Esophagus (tissue), 2 donors: ENCODE measurements around the gene ARHGEF38. TPM values are rescaled to one million over a fixed set of nuclear protein-coding genes. Genes with fewer than 3 reads are reported as not detected.
"Not testable (repeated sequence)": the region's sequence is repeated elsewhere in the genome, so short reads cannot be mapped to it uniquely, and the experiment has no call there.

Experiments
- H3K27ac ChIP-seq, 2 donors: one replicate each; pipeline ENCODE4 v1.5.1; 2013; ENCODE audit warnings: low read depth in 2 of 2, mild to moderate bottlenecking in 2 of 2, inconsistent platforms in 1 of 2, low read length in 1 of 2, moderate library complexity in 1 of 2
- H3K27me3 ChIP-seq, 2 donors: one replicate each; pipeline ENCODE4 v1.6.1; 2013; ENCODE audit warnings: low read length in 2 of 2, control low read depth in 1 of 2, mild to moderate bottlenecking in 1 of 2; ENCODE audit not compliant: insufficient read depth in 2 of 2, control insufficient read depth in 1 of 2
- H3K36me3 ChIP-seq, 2 donors: one replicate each; pipeline ENCODE4 v1.6.1; 2013; ENCODE audit warnings: low read length in 1 of 2; ENCODE audit not compliant: control insufficient read depth in 2 of 2, insufficient read depth in 2 of 2
- H3K4me1 ChIP-seq, 2 donors: one replicate each; pipeline ENCODE4 v1.6.1; 2013; ENCODE audit warnings: low read length in 1 of 2; ENCODE audit not compliant: control insufficient read depth in 2 of 2, insufficient read depth in 2 of 2
- H3K4me3 ChIP-seq, 2 donors: one replicate each; pipeline ENCODE4 v1.5.1; 2013; ENCODE audit warnings: low read length in 2 of 2, mild to moderate bottlenecking in 2 of 2, low read depth in 1 of 2, moderate library complexity in 1 of 2
- H3K9me3 ChIP-seq, 2 donors: one replicate each; pipeline ENCODE4 v1.6.1; 2013; ENCODE audit warnings: mild to moderate bottlenecking in 2 of 2, low read depth in 1 of 2, low read length in 1 of 2, moderate library complexity in 1 of 2; ENCODE audit not compliant: control insufficient read depth in 2 of 2, insufficient read depth in 1 of 2
- WGBS, 2 donors: extraction: QIAGEN DNeasy Blood & Tissue Kit; methylation state at CpG; one replicate each; pipeline ENCODE4 v1.1.7; 2013; 5-methylcytosine and 5-hydroxymethylcytosine counted together
- polyA plus RNA-seq, 2 donors: library from polyadenylated mRNA; stranded (reverse); fragments of 200-250 nt; gene quantifications; one replicate each; pipeline ENCODE4 v1.2.3, GENCODE V29; 2013
- donor health status: healthy with polysubstance abuse.
- donor health status: Bipolar disorder and iron deficiency.

ARHGEF38 gene
- polyA plus RNA-seq, 2 donors = 0.06 to 0.07 TPM

DNA sequence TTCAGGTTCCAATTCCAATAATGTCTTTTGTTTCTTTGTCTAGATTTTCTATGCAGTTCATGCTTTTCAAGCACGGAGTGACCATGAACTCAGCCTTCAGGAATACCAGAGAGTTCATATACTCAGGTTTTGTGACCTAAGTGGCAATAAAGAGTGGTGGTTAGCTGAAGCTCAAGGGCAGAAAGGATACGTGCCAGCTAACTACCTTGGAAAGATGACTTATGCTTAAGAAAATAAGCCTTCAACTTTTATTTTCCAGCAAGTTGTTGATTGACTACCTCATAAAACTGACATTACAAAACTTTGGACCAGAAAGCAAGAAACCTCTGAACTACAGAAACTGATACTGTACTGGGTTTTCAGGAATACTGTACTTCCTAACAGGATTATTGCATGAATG lies 125.3 kb downstream of the ARHGEF38 start:
- Histone ChIP-seq H3K27ac (no peak overlapping the region), H3K36me3 (peaks cover 0 to under 1% of the 10 kb centered on the region in 2 donors), H3K4me3 (no peak overlapping the region), H3K27me3 (no peaks in the 10 kb centered on the region), H3K9me3 (no peaks in the 10 kb centered on the region), H3K4me1 (peaks cover 0 to 2% of the 10 kb centered on the region in 2 donors)
- WGBS, 2 donors = 68 to 76% methylated on average over 2 of the region's 2 CpGs

DNA sequence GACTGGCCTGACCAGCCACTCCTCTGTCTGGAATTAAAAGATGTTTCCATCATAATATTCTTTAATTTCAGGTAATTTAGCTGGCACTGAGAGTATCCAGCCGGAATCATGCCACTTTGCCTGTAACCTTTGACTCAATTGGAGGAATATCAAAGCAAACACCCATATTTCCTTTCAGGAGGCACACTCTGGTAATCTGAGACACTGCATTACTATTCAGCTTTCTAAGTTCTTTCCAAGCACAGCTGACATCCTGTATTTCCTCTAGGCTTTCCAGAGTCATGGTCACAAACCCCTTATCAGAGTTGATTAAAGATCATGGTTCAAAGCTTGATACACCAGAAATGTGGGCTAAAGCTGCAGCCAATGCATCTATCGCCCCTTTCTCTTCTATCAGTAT lies 126.8 kb downstream of the ARHGEF38 start:
- Histone ChIP-seq H3K4me1 (peaks cover 0 to 4% of the 10 kb centered on the region in 2 donors), H3K4me3 (no peak overlapping the region), H3K36me3 (peaks cover 0 to 2% of the 10 kb centered on the region in 2 donors), H3K9me3 (no peaks in the 10 kb centered on the region), H3K27me3 (no peaks in the 10 kb centered on the region), H3K27ac (no peak overlapping the region)
- WGBS, 2 donors = 53 to 70% methylated on average over 2 of the region's 2 CpGs

DNA sequence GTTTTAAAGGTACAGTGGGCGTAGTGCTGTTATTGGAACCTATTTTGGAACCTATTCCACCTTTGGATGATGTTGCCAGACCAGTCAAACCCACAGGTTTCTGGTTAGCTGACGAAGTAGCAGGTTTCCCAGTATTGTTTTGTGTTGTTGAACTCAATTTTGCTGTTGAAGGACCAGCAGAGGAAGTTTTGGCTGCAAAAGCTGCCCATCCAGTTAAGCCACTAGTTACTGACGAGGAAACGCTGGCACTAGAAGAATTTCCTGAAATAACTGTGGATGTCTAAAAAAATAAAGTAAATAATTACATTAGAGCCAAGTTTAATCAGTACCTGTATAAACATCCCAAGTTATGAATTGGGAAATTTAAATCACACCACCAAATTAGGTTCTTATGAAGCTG lies 130.6 kb downstream of the ARHGEF38 start:
- Histone ChIP-seq H3K27me3 (no peaks in the 10 kb centered on the region), H3K36me3 (peaks cover 0 to 2% of the 10 kb centered on the region in 2 donors), H3K9me3 (no peaks in the 10 kb centered on the region), H3K4me1 (peaks cover 0 to 4% of the 10 kb centered on the region in 2 donors), H3K27ac (peak overlapping the region; percentile 6 to 76), H3K4me3 (no peak overlapping the region)
- 39 to 49% methylated on average over 4 of the region's 4 CpGs for WGBS, 2 donors

DNA sequence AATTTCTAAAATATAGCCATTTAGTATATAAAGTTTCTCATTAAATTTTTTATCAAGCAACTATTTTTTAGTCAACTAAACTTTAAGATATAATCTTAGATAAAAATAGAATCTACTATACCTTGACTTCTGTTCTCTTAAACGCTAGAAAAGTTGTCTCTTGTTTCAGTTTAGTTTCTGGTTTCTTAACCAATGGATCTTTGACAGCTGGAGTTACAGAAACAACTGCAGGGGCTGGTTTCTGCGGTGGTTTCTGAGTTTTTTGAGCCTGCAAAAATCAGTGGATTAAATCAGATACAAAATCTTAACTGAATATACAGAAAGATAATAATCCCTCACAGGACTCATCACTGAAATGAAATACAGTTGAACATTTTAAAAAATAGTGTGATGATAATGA lies 134.2 kb downstream of the ARHGEF38 start:
- H3K27me3 ChIP-seq = no peaks in the 10 kb centered on the region
- peaks cover 0 to 5% of the 10 kb centered on the region in 2 donors for H3K36me3 ChIP-seq
- 93 to 96% methylated on average over 2 of the region's 2 CpGs for WGBS, 2 donors
- no peak overlapping the region for H3K27ac ChIP-seq
- H3K9me3 ChIP-seq = no peaks in the 10 kb centered on the region
- H3K4me1 ChIP-seq = peaks cover 0 to 4% of the 10 kb centered on the region in 2 donors
- H3K4me3 ChIP-seq = no peak overlapping the region

DNA sequence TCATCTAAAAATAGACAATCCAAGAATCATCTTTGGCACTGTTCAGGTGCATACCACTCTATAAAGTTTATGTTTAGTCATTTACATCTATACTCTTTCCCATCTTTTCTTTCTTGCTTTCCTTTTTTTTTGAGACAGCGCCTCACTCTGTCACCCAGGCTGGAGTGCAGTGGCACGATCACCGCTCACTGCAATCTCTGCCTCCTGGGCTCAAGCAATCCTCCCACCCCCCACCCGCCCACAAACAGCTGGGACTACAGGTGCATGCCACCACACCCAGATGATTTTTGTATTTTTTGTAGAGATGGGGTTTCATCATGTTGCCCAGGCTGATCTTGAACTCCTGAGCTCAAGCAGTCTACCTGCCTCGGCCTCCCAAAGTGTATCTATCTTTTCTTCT lies 142.4 kb downstream of the ARHGEF38 start:
- not testable (repeated sequence) for H3K27me3 ChIP-seq

DNA sequence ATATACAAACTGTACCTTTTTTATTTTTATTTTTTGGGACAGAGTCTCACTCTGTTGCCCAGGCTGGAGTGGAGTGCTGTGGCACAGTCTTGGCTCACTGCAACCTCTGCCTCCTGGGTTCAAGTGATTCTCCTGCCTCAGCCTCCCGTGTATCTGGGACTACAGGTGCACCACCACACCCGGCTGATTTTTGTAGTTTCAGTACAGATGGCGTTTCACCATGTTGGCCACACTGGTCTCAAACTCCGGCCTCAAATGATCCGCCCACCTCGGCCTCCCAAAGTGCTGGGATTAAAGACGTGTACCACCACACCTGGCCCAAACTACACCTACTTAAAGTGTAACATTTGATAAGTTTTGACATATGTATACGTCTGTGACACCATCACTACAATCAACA lies 143.4 kb downstream of the ARHGEF38 start:
- H3K27ac ChIP-seq = not testable (repeated sequence)
- 90 to 97% methylated on average over 8 of the region's 8 CpGs for WGBS, 2 donors

More for the DNA sequence above, 142.4 kb downstream of the ARHGEF38 start:
- H3K4me3 ChIP-seq, H3K4me1 ChIP-seq, H3K27ac ChIP-seq, H3K36me3 ChIP-seq, H3K9me3 ChIP-seq: not testable (repeated sequence)
- WGBS, 2 donors = 97 to 100% methylated on average over 5 of the region's 5 CpGs

DNA sequence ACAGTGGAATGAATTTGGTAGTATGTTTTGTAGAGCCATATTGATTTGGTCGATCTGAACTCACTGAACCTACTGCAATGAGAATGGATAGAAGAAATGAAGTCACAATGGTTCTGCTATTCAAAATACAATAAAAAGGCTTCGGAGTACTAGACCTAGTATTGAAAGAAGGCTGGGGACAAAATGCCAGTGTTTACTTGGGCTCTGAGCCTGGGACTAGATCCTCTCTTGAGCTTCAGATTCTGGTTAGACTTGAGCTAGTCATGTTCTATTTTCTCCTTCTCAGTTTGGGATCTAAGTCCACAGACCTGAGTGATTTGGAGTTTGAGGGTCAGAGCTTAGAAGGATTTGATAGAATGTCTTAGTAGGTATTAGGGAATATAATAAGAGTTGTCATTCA lies 146.2 kb downstream of the ARHGEF38 start:
- no peaks in the 10 kb centered on the region for H3K36me3 ChIP-seq
- H3K27me3 ChIP-seq = no peaks in the 10 kb centered on the region
- WGBS, 2 donors = 84 to 87% methylated on average over 2 of the region's 2 CpGs
- no peak overlapping the region for H3K27ac ChIP-seq
- H3K9me3 ChIP-seq = no peaks in the 10 kb centered on the region
- no peaks in the 10 kb centered on the region for H3K4me1 ChIP-seq
- H3K4me3 ChIP-seq = no peak overlapping the region

More for the DNA sequence above, 143.4 kb downstream of the ARHGEF38 start:
- not testable (repeated sequence) for H3K4me1 ChIP-seq, H3K36me3 ChIP-seq, H3K9me3 ChIP-seq, H3K27me3 ChIP-seq, H3K4me3 ChIP-seq

DNA sequence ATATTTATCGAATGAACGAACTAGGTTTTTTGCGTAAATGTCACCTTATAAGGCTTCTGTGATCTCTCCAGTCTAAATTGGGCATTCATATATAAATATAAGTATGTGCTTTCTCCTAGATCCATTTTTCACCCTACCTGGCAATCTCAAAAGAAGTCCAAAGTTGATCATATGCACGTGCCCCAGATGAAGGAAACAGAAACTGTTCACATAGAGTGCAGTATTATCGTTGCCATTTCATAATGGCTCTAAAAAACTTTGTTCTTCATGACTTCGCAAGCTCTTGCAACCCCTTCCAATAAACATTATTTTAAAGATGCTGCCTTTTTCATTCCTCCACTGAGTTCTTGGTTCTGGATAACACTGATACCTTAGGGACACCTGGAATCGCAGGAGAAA lies 155.4 kb downstream of the ARHGEF38 start:
- Histone ChIP-seq H3K27ac (peak overlapping the region; percentile 72 to 87), H3K36me3 (no peaks in the 10 kb centered on the region), H3K4me3 (peak overlapping the region; percentile 87 to 89), H3K4me1 (no peaks in the 10 kb centered on the region), H3K9me3 (no peaks in the 10 kb centered on the region), H3K27me3 (no peaks in the 10 kb centered on the region)
- 17 to 25% methylated on average over 7 of the region's 7 CpGs for WGBS, 2 donors

DNA sequence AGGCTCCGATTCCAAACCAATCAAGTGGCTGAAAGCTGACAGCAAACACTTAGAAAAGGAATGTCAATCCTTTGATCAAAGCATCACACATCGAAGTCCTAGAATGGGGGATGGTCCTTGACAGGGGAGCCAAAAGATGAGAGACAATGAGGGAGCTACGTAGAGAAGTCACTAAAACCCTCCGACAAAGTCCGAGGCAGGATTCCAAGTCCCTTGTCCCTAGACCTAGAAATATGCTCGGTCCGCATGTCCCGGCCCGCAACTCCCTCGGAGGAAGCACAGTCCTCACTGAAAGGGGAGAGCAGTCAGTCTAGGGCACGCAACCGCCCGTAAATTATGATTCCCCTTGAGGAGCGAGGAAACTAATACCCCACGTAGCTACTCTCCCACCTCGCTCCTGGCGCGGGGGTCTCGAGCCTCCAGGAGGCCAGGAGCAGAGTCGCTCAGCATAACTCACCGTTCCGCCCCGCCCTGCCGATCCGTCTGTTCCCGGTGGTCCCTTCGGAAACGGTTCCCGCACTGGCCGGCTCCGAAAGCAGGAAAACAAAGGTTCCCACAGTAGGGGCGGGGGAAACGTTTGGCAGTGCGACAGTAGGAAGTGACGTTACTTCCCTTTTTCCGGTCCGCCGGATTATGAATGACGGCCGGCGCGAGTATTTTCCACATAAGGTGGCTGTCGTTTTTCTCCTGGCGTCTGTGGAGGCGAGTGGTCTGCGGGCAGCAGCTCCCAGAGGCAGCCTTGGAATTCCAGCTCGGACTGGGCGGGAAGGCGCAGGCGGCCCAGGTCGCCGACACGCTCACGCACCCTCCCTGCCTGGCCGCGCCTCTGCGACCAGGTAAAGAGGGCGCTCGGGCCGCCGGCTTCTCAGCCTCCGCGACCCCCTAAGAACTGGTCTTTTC lies 156.0 kb downstream of the ARHGEF38 start, which contains the start of the genes GSTCD and INTS12:
Gene GSTCD (plus strand): TSS at position 604 of the 900 bp plus-strand sequence. CDS start 8,830 bp downstream, outside the sequence.
Gene INTS12 (minus strand): TSS at position 509 of the 900 bp plus-strand sequence. CDS start 8,684 bp downstream, outside the sequence.
- no peaks in the 10 kb centered on the region for H3K9me3 ChIP-seq
- WGBS, 2 donors = 0 to 1% methylated on average over 61 to 63 of the region's 63 CpGs

More for the DNA sequence above, 156.0 kb downstream of the ARHGEF38 start, which contains the start of the genes GSTCD and INTS12:
- H3K27me3 ChIP-seq = no peaks in the 10 kb centered on the region
- H3K4me3 ChIP-seq = peak within 1 kb of the TSS; percentile 87 to 89
- H3K4me1 ChIP-seq = no peaks in the 10 kb centered on the region
- H3K27ac ChIP-seq = peak within 1 kb of the TSS; percentile 83 to 94
- H3K36me3 ChIP-seq = no peaks in the 10 kb centered on the region
